NCI-H2081 treated with DMSO at 0.1 percent for 48 hours (cell line): ENCODE data around the gene IL22.

Source experiments
- DNase-seq: peaks from one replicate; lab custom pipeline; 2025; lab: John Stamatoyannopoulos, UW

Gene IL22

GRCh38 chr12:68264158-68264855 lies 10.9 kb upstream of the IL22 start:
- DNase-seq: no peak

- no peak for DNase-seq
Observed at GRCh38 chr12:68263366-68263765, 10.0 kb upstream of the IL22 start.

DNA sequence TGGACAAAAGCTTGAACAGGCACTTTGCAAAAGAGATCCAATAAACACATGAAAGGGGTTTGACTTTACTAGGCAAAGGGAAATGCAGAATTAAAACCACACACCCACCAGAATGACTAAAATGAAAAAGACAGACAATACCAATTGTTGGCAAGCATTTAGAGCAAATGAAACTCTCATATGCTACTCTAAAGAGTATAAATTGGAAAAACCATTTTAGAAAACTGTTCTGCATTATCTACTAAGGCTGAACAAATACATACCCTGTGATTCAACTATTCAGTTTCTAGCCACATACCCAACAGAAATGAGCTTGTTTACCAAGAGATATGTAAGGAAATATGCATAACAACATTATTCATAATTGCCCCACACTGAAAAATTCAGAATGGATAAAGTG lies 8.5 kb upstream of the IL22 start:
- no peak for DNase-seq

DNA sequence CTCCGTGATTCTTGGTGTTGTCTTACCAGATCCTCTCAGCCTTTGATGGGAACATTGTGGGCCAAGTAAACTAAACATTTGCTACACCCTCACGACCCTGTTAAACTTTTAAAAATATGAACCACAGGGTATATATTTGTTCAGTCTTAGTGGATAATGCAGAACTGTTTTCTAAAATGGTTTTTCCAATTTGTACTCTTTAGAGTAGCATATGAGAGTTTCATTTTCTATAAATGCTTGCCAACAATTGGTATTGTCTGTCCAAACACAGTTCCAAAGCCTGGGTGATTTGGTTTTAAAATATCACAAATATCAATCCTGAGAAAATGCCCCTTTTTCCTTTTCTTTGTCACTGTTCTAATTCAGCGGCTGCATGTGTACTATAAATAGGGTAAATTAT lies 6.7 kb upstream of the IL22 start:
- DNase-seq: no peak

DNA sequence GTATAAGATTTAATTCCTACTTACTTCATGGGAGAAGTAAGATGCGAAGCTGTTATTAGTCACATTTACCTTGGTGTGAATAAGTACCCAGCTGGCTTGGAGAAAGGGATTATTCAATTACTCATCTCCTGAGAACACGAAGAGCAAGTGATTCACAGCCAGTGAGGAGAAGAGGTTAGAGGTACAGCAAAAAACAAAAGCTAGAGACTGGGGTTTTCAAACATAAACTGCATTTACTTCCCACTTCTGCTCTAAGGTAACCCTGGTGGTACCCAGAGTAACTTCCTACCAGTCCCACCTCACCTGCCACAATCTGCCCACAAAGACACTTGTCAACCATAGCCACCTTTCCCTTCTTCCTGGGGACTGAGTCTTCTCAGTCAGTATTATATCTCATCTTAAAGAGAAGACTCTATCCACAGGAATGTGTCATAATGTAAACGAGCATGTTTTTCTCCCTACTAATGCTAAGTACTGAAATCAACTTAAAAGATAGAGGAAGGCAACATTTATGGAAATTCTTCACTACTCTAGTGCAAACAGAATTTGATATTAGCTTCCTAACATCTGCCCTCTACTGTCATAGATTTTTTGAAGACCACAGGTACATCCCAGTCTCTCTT lies 6.0 kb upstream of the IL22 start:
- DNase-seq: no peak

DNA sequence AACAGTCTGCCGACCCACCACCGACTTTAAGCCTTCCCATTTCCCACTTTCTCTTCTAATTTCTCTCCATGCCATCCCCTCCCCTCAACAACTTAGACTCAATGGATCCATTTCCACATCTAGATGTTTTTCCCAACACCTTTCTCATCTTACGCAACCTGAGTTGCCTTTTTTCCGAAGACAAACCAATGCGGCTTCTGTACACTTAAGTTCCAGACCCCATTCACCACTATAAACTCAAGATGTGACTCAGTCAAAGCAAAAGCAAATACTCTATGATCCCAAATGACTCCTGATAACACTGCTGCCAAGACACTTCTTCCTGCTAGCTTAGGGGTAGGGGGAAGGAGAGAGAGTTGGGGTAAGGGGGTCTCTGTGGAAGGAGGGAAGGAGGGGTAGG lies 1.3 kb downstream of the IL22 start:
- no peak for DNase-seq

DNA sequence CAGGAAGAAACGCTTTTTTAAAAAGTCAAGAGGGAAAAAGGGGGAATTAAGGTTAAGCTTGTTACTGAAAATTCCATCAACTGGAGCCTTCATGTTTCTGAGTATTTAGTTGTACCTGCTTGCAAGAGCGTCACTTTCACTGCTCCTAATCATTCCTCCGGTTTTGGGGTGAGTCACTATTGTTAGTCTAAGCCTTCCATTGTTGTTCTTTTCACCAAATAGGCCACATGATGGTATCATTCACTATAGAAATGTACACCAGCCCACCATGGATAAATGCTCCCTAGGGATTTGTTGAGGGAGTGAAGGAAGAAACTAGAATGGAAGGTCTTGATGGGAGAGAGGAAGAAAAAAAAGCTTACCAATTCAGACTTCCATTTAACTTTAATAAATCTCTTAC lies 3.0 kb downstream of the IL22 start:
- DNase-seq: no peak

- DNase-seq: no peak
Observed at GRCh38 chr12:68247785-68248184, 5.6 kb downstream of the IL22 start.

DNA sequence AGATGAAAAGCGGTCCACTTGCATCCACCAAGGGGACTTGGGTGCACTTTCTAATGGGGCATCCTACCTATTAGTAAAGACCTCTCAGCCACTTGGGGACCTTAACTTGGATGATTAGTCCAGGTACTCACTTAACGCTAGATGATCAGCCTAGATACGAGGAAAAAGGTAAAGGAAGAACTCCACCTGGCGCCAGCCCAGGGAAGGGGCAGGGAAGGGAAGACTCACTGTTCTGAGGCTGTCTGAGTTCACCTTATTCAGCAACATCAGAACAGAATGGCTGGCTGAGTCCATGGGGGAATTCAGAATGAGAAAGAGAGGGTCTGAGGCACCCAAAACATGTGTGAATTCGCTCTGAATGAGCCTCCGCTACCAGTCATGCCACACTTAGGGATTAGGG lies 7.1 kb downstream of the IL22 start:
- no peak for DNase-seq

- no peak for DNase-seq
Observed at GRCh38 chr12:68245180-68246021, 8.0 kb downstream of the IL22 start.

- DNase-seq: no peak
Observed at GRCh38 chr12:68242777-68243176, 10.6 kb downstream of the IL22 start.

DNA sequence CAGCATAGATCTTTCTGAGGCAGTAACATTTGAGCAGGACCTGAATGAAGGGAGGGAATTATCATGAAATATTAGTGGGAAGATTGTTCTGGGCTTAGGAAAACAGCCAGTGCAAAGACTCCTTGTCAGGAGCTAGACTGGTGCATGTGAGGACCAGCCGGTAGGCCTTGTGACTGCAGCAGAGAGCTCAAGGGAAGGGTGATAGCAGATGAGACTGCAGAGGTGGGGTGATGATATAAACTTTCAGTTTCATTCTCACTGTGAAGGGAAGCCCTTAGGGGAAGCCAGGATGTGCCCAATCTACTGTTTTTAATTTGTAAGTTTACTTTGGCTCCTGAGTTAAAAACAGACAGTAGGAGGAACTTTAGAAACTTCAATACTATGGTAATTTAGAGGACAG lies 12.4 kb downstream of the IL22 start:
- DNase-seq: no peak

GRCh38 chr12:68240079-68240478 lies 13.3 kb downstream of the IL22 start:
- DNase-seq: no peak

- no peak for DNase-seq
Observed at GRCh38 chr12:68239309-68239982, 14.0 kb downstream of the IL22 start.

DNA sequence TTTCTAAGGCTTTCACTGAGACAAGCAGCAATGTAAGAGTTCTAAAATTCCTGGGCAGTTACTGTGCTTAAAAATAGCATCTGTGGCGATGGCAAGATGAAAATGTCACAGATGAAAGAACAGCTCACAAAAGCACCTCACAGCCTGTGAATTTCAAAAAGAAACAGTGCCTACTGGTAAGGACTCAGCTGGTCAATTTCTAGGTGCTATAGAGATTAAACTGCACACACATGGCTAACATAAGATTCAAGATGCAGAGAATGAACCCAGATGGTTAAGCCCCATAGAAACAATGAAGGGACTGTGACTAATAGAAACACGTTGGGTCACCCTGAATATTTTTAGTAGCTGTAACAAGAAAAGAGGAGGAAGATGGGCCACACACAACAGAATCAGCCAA lies 15.8 kb downstream of the IL22 start:
- no peak for DNase-seq

GRCh38 chr12:68237078-68237477 lies 16.3 kb downstream of the IL22 start:
- DNase-seq: no peak

DNA sequence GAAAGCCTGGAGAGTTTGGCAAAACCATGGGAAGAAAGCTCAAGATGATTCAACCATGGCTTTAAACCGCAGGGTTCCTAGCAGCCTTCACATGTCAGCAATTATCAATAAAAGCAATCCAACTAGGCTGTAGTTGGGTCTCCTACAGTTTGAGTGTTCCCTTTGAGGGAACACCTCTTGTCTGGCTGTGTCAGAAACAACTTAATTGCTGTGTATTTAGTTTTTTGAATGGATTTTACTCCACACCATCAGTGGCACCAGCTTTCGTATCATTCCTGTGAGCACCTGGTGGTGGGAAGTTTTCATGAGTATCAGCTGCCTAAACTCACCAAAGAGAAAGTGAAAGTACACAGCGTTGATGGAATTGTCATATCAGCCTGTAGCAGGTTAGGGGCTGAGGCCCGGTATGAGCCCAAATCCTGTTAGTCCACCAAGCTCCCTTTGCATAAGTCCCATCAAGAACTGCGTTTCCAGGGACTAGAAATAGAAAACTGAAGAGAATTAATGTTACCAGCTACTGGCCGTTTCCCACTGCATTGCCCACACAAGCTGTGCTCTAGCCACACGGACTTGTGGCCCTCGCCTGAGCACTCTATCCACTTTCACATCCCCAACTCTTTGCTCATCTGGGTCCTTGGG lies 16.9 kb downstream of the IL22 start:
- no peak for DNase-seq

- no peak for DNase-seq
Observed at GRCh38 chr12:68235576-68235975, 17.8 kb downstream of the IL22 start.

GRCh38 chr12:68234140-68234539 lies 19.3 kb downstream of the IL22 start:
- no peak for DNase-seq

GRCh38 chr12:68233498-68233897 lies 19.9 kb downstream of the IL22 start:
- no peak for DNase-seq

DNA sequence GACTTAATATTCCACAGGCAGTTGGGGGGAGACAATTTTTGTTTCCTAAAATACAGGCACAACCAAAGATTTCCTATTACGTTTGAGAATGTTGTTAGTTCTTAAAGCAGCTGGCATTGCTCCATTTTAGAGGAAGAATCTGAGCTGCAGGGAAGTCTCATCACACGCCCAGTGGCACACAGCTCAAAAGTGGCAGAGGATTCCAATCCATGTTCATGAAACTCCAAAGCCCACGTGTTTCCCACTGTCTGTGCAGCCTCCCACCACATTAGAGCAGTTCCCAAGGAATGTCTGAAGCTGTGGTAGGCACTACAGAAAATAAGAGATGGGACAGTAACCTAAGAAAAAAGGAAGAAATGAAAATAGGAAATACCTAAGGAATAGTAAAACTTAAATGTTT lies 21.7 kb downstream of the IL22 start:
- no peak for DNase-seq

DNA sequence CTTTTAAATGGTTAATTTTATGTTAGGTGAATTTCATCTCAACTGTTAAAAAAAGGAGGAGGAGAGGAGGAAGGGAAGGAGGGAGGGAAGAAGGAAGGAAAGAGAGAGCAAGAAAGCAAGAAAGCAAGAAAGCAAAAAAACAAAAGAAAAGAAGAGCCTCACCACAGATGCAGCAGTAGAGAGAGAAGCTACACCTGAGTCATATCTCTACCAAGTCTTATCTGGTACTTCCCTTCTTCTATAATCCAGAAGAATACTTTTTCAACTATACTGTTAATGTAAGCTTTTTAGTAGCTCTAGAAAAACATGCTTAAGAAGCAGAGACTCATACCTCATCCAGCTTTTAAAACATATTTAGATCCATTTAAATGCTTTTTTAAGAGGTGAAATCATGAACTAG lies 22.2 kb downstream of the IL22 start:
- DNase-seq: no peak
